ENCODE results near the gene RBBP5. TPM values are rescaled to one million over a fixed set of nuclear protein-coding genes. Genes with fewer than 3 reads are reported as not detected.

RBBP5 gene
- total RNA-seq, 1 donor from 2014 or later: 23.2 TPM

GRCh38 chr1:205133287-205133686, 11.5 kb upstream of the RBBP5 start:
- FAIRE-seq (no peak), DNase-seq (ENCODE audit: low spot score in 2 of 2) (no peak)

DNA sequence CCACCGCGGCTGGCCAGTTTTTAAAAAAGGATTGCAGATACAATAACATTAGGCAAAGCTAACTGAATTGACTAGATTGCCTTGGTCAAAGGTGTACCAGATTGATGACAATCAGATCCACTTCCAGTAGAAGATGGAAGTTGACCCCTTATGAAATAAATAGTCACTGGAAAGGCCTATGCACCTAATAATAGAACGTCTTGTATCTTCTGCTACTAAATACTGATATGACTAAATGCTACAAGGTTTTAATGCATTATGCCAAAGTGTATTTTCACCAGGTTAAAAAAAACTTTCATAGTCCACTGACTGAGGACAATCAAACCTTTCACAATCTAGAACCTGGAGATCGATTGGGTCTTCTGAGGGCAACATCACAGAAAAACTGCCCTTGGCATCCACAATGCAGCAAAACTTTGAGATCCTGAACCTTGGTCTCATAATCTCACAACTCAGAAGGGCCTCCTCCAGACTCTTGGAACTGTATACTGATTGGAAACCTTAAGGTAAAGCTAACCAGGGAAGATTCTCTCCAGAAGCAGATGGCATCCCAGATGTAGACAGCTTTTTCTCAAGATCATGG, 7.8 kb upstream of the RBBP5 start:
- FAIRE-seq: no peak

GRCh38 chr1:205128050-205128449, 6.3 kb upstream of the RBBP5 start:
- DNase-seq (ENCODE audit: low spot score in 2 of 2): no peak
- no peak for FAIRE-seq

More for the DNA sequence above, 7.8 kb upstream of the RBBP5 start:
- DNase-seq (ENCODE audit: low spot score in 2 of 2): no peak

GRCh38 chr1:205127646-205128045, 5.9 kb upstream of the RBBP5 start:
- no peak for FAIRE-seq
- DNase-seq (ENCODE audit: low spot score in 2 of 2): no peak

- no peak for FAIRE-seq
Measured at GRCh38 chr1:205124726-205125125, 2.9 kb upstream of the RBBP5 start.

DNA sequence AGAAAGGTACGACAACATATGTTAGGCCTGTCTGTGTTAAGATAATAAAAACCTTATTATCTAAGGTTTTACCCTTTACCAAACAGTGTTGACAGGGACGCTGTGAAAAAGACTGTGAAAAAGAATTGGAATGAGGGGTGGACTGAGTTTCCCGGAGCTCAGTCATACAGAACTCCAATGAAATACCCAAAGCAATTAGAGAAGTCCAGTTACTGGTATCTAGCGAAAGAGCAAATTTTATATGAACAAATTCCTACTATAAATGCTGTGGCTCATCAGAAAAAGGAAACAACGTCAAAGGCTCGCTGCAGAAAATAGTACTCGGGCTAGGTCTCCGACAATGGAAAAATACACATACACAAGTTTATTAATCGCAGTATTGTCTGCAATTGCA, 708 bp upstream of the RBBP5 start:
- DNase-seq (ENCODE audit: low spot score in 2 of 2) (no peak), FAIRE-seq (no peak)

More at GRCh38 chr1:205124726-205125125, 2.9 kb upstream of the RBBP5 start:
- no peak for DNase-seq (ENCODE audit: low spot score in 2 of 2)

DNA sequence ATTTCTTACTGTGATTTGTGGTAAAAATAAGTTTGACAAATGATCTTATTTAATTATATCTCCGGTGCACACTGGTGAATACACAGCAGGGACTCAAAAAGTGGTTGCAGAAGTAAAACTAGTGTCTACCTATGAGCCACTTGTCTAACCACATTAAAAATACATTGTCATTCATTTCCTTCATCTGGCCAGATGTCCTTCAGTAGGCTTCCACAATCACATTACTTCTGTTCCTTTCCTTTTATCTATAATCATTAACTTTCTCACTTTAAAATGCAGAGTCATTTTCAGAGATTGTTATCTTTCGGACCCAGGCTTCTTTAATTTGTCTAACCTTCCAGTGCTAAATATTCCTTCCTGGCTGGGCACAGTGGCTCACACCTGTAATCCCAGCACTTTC, 3.0 kb downstream of the RBBP5 start:
- FAIRE-seq: no peak

DNA sequence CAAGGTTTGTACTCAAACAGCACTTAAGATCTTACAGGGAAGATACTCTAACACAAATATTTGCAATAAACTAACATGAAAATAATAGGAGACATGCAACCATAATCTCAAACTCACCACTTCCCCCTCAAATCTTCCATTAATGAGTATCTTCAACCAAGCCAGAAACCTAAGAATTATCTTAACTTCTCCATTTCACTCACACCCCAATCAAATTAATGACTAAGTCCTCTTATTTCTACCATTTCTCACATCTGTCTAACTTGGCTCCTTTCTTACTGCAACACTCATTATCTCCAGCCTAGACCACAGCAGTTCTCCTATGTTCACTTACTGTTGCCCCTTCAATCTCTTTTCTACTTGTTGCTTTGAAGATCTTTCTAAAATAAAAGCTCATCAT, 10.4 kb downstream of the RBBP5 start:
- no peak for FAIRE-seq
- DNase-seq (ENCODE audit: low spot score in 2 of 2): no peak

More for the DNA sequence above, 3.0 kb downstream of the RBBP5 start:
- no peak for DNase-seq (ENCODE audit: low spot score in 2 of 2)

- FAIRE-seq (no peak), DNase-seq (ENCODE audit: low spot score in 2 of 2) (no peak)
Measured at GRCh38 chr1:205109711-205110110, 12.1 kb downstream of the RBBP5 start.

- no peak for FAIRE-seq
Measured at GRCh38 chr1:205109269-205109668, 12.5 kb downstream of the RBBP5 start.

DNA sequence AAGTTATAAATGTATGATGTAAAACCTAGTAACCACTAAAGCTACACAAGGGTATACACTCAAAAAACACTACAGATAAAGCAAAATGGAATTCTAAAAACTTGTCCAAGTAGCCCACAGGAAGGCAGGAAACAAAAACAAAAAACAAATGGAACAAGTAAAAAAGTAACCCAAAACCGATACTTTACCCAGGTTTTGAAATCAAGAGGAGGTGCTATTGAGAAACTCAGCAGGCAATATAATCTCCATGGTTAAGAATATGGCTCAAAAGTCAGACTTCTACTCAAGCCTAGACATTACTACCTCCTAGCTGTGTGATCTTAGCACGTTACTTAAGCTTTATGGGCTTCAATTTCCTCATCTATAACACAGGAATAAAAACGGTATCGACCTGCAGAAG, 13.3 kb downstream of the RBBP5 start:
- FAIRE-seq: no peak
- no peak for DNase-seq (ENCODE audit: low spot score in 2 of 2)

More at GRCh38 chr1:205109269-205109668, 12.5 kb downstream of the RBBP5 start:
- no peak for DNase-seq (ENCODE audit: low spot score in 2 of 2)

DNA sequence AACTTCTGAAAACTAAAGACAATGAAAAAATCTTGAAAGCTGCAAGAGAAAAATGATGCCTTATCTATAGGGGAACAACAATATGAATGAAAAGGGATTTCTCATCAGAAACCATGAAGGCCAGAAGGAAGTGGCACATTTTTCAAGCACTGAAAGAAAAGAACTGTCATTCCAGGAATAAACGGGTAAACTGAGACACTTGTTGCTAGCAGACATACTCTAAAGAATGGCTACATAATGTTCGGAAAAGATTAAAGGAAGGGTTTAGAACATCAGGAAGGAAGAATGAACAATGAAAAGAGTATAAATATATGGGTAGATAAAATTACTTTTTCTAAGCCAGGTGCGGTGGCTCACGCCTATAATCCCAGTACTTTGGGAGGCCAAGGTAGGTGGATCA, 14.5 kb downstream of the RBBP5 start:
- DNase-seq (ENCODE audit: low spot score in 2 of 2) (no peak), FAIRE-seq (no peak)

DNA sequence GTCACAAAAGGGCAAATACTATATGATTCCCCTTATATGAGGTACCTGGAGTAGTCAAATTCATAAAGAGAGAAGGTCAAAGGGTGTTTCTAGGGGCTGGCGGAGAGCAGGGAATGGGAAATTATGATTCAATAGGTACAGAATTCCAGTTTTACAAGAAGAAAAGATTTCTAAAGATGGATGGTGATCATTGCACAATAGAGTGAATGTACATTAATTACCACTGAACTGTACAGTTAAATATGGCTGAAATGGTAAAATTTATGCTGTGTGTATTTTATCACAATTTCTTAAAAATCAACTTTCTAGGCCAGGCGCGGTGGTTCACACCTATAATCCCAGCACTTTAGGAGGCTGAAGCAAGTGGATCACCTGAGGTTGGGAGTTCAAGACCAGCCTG, 19.4 kb downstream of the RBBP5 start:
- no peak for FAIRE-seq
- no peak for DNase-seq (ENCODE audit: low spot score in 2 of 2)

DNA sequence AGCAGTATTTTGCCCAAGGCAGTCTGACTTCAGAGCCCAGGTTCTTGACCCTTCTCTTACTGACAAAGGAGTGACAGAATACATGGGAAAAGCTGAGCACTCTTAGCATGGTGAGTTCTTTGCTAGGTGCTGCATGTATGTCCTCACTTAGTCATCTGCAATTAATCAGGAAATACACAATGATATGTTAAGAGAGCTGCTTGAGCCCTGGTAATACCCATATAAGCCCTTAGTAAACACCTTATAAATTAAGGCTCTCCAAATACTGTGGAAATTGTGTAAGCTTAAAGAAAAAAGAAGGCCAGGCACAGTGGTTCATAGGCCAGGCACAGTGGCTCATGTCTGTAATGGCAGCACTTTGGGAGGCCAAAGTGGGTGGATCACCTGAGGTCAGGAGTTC, 23.5 kb downstream of the RBBP5 start:
- FAIRE-seq (no peak), DNase-seq (ENCODE audit: low spot score in 2 of 2) (no peak)

DNA sequence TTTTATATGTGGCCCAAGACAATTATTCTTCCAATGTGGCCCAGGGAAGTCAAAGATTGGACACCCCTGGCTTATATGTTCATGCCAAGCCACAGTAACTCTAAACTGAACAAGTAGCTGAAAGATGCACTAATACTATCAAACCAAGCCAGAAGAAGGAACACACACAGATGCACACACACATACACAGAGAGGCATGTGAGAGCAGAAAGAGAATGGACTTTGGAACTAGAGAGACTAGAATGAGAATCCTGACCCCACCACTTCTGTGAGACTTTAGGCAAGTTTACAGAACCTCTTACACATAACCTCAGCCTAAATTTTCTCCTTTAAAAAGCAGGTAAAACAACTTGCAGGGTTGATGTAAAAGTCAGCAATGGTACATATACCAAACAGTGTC, 26.4 kb downstream of the RBBP5 start:
- FAIRE-seq (no peak), DNase-seq (ENCODE audit: low spot score in 2 of 2) (no peak)

- no peak for DNase-seq (ENCODE audit: low spot score in 2 of 2)
- FAIRE-seq: no peak
Measured at GRCh38 chr1:205091043-205091740, 30.6 kb downstream of the RBBP5 start.

DNA sequence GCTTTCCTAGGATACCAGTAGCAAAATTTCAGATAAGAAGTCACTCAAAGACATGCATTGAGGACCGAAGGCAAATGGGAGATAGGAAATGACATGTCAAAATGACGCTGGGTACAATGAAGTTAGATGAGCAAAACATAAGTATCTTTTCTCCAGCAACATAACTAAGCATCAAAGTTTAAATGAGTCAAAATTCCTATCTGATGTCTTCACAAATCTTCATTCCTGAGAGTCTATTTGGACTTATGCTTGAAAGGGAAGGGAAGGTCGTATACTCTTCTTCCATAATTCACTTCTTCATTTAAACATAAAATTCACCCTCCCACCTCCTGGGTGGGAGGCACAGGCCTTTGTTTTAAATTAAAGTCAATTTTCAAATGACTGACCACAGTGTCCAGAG, 33.4 kb downstream of the RBBP5 start:
- no peak for FAIRE-seq

GRCh38 chr1:205084360-205084759, 37.4 kb downstream of the RBBP5 start, which contains the start of gene TMEM81:
Gene TMEM81, minus strand, starts transcription at chr1:205084460. Its CDS starts 140 bp downstream, at chr1:205084320.
- DNase-seq (ENCODE audit: low spot score in 2 of 2) (no peak), FAIRE-seq (no peak)

More for the DNA sequence above, 33.4 kb downstream of the RBBP5 start:
- DNase-seq (ENCODE audit: low spot score in 2 of 2): no peak

- no peak for DNase-seq (ENCODE audit: low spot score in 2 of 2)
- FAIRE-seq: no peak
Measured at GRCh38 chr1:205082431-205082830, 39.3 kb downstream of the RBBP5 start.

GRCh38 chr1:205077934-205078311, 43.9 kb downstream of the RBBP5 start:
- DNase-seq (ENCODE audit: low spot score in 2 of 2): no peak
- no peak for FAIRE-seq

GRCh38 chr1:205077158-205077933, 44.4 kb downstream of the RBBP5 start:
- DNase-seq (ENCODE audit: low spot score in 2 of 2) (no peak), FAIRE-seq (no peak)
